Hepatocyte (in vitro differentiated cells): ENCODE data around the gene MGMT. TPM values are rescaled to one million over a fixed set of nuclear protein-coding genes. Genes with fewer than 3 reads are reported as not detected.

ENCODE experiments used
- DNase-seq: peaks from one replicate; pipeline ENCODE4 v3.0.0-alpha.2; 2016; ENCODE audit warnings: low spot score
- H2AFZ ChIP-seq: fragments of 200-600 bp; sonication (generic); 2 replicates; pipeline ENCODE4 v1.6.0; 2016; ENCODE audit warnings: antibody characterized with exemption, mild to moderate bottlenecking
- H3K27ac ChIP-seq: fragments of 200-600 bp; sonication (generic); 2 replicates; pipeline ENCODE4 v1.5.1; 2016; ENCODE audit warnings: mild to moderate bottlenecking
- H3K27me3 ChIP-seq: fragments of 200-600 bp; sonication (generic); 2 replicates; pipeline ENCODE4 v1.6.1; 2016
- H3K36me3 ChIP-seq: fragments of 200-600 bp; sonication (generic); replicated peaks from 2 replicates; pipeline ENCODE4 v1.5.1; 2016; ENCODE audit warnings: low read depth; ENCODE audit not compliant: insufficient read depth
- H3K4me1 ChIP-seq: fragments of 200-600 bp; sonication (generic); 2 replicates; pipeline ENCODE4 v1.5.1; 2016; ENCODE audit warnings: mild to moderate bottlenecking, moderate library complexity; ENCODE audit not compliant: insufficient read depth
- H3K4me2 ChIP-seq: fragments of 200-600 bp; sonication (generic); 2 replicates; pipeline ENCODE4 v1.6.0; 2016
- H3K4me3 ChIP-seq: fragments of 200-600 bp; sonication (generic); 2 replicates; pipeline ENCODE4 v1.5.1; 2016; ENCODE audit warnings: mild to moderate bottlenecking
- H3K79me2 ChIP-seq: fragments of 200-600 bp; sonication (generic); 2 replicates; pipeline ENCODE4 v1.6.0; 2017; ENCODE audit warnings: mild to moderate bottlenecking
- H3K9me2 ChIP-seq: fragments of 200-600 bp; sonication (generic); replicated peaks from 2 replicates; pipeline ENCODE4 v1.6.0; 2017; ENCODE audit warnings: mild to moderate bottlenecking; ENCODE audit not compliant: insufficient read depth
- H3K9me3 ChIP-seq: fragments of 200-600 bp; sonication (generic); 2 replicates; pipeline ENCODE4 v1.5.1; 2016; ENCODE audit warnings: low read depth, mild to moderate bottlenecking
- H4K20me1 ChIP-seq: fragments of 200-600 bp; sonication (generic); 2 replicates; pipeline ENCODE4 v1.6.0; 2016; ENCODE audit warnings: mild to moderate bottlenecking; ENCODE audit not compliant: insufficient read depth, poor library complexity, severe bottlenecking
- EZH2 ChIP-seq: fragments of 200-600 bp; sonication (generic); IDR thresholded peaks from 2 replicates; pipeline ENCODE4 v1.6.1; 2016; ENCODE audit warnings: antibody characterized with exemption, mild to moderate bottlenecking, borderline replicate concordance
- EZH2phosphoT487 ChIP-seq: fragments of 200-600 bp; sonication (generic); IDR thresholded peaks from one replicate; pipeline ENCODE4 v1.6.1; 2018; ENCODE audit warnings: antibody characterized with exemption, mild to moderate bottlenecking, low read depth, moderate library complexity; ENCODE audit not compliant: unreplicated experiment, severe bottlenecking
- WGBS: methylation state at CpG from one replicate; pipeline ENCODE4 v1.1.6; 2016; ENCODE audit warnings: low lambda C conversion rate; ENCODE audit errors: missing lambda C conversion rate; 5-methylcytosine and 5-hydroxymethylcytosine counted together
- polyA plus RNA-seq: library from polyadenylated mRNA; unstranded; fragments of >200 nt; fragmentation: Nextera tagmentation; extraction: Ambion mirVana; gene quantifications from 2 replicates; pipeline ENCODE4 v1.2.1, GENCODE V29; 2016
- total RNA-seq: library from RNA; depleted of rRNA; stranded (reverse); fragments of >200 nt; gene quantifications from 2 replicates; pipeline ENCODE4 v1.2.3, GENCODE V29; 2014
- TF ChIP-seq, protein P1 (sequence below): fragments of 200-600 bp; sonication (generic); IDR thresholded peaks from 2 replicates; pipeline ENCODE4 v1.5.1; 2016; ENCODE audit warnings: antibody characterized with exemption, mild to moderate bottlenecking; ENCODE audit not compliant: poor library complexity

The MGMT gene
- total and polyA plus RNA-seq, 2 experiments from 2014 or later = 41.5 to 41.9 TPM

DNA sequence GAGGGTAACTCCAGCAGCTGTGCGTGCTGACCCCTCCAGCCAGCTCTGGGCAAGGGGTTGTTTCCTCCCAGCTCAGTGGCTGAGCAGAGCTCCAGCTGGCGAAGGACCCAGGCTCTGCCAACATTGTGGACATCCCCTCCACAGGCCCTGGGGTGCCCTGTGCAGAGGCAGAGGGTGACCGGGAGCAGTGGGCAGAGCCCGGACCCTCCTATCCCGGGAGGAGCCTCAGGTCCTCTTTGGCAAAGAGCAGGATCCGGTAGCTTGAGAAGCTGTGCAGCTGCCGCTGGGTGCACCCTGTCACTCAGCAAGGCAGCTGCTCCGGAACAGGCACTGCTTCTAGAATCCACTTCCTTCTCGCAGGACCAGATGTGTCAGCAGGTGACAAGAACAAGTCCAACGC, 321.2 kb downstream of the MGMT start:
- no peak overlapping the region for H3K4me3 ChIP-seq
- WGBS = 94% methylated on average over 10 of the region's 10 CpGs
- DNase-seq = no peak
- H2AFZ ChIP-seq = no peak overlapping the region
- H3K79me2 ChIP-seq = no peaks in the 10 kb centered on the region
- no peak overlapping the region for H3K27ac ChIP-seq
- TF ChIP-seq, protein P1, sequence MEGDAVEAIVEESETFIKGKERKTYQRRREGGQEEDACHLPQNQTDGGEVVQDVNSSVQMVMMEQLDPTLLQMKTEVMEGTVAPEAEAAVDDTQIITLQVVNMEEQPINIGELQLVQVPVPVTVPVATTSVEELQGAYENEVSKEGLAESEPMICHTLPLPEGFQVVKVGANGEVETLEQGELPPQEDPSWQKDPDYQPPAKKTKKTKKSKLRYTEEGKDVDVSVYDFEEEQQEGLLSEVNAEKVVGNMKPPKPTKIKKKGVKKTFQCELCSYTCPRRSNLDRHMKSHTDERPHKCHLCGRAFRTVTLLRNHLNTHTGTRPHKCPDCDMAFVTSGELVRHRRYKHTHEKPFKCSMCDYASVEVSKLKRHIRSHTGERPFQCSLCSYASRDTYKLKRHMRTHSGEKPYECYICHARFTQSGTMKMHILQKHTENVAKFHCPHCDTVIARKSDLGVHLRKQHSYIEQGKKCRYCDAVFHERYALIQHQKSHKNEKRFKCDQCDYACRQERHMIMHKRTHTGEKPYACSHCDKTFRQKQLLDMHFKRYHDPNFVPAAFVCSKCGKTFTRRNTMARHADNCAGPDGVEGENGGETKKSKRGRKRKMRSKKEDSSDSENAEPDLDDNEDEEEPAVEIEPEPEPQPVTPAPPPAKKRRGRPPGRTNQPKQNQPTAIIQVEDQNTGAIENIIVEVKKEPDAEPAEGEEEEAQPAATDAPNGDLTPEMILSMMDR = no peak
- TF ChIP-seq EZH2phosphoT487 = no peak
- TF ChIP-seq EZH2 = no peak
- H3K9me3 ChIP-seq = no peaks in the 10 kb centered on the region
- H3K9me2 ChIP-seq = no peaks in the 10 kb centered on the region
- no peaks in the 10 kb centered on the region for H3K4me1 ChIP-seq
- H3K36me3 ChIP-seq = no peaks in the 10 kb centered on the region
- no peak overlapping the region for H3K4me2 ChIP-seq
- H3K27me3 ChIP-seq = no peaks in the 10 kb centered on the region
- no peaks in the 10 kb centered on the region for H4K20me1 ChIP-seq

DNA sequence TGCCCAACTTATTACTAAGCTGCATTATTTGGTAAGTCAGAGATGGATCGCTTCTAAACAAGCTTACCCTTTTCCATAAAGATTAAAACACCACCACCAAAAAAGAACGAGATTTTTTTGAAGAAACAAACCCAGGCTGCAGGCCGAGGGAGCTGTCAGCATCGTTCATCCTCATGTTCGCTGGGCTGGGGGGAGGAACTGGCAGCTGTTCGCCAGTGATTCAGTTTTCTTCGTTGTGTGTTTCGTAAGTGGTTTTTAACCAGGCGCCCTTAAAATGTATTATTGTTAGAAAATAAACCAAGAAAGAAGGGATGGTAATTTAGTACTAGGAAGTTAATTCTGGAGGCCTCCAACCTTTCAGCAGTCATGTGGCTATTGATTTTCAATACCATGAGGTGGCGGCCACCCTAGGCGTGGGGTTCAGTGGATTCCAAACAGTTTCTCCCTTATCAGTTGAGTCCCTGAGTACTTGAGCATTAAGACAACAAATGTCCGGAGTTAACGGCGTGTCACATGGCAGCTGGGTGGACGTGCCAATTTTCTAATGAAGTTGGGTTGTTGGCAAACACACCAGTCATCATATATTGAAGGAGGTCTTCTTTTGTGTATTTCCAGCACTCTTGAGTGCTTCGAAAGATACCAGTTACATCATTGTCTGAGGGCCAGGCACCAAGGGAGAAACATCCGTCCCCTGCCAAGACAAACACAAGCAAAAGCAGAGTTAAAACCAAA, 323.8 kb downstream of the MGMT start:
- no peaks in the 10 kb centered on the region for H3K9me2 ChIP-seq
- WGBS = 91% methylated on average over 17 of the region's 17 CpGs

DNA sequence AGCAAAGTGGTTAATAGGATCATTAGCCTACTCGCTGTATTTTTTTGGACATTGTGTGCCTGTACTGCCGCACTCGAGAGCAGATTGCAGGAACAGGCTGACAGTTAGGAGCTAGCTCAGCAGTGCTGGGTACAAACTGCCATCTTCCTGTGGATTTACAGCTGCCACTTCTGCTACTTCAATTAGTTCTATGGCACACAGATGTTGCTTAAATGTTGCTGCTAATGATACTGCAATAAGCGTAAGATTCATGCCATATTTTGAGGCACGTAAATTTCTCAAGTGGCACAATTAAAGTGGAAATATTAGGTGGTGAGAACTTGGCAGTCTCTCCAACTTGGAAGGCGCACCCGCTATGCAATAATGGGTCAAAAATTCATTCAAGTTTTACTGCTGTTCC, 325.1 kb downstream of the MGMT start:
- TF ChIP-seq EZH2 (no peak), EZH2phosphoT487 (no peak)
- no peak overlapping the region for H2AFZ ChIP-seq
- no peaks in the 10 kb centered on the region for H3K36me3 ChIP-seq
- H3K4me1 ChIP-seq = no peaks in the 10 kb centered on the region
- WGBS = 93% methylated on average over 7 of the region's 7 CpGs
- DNase-seq = no peak
- H3K9me3 ChIP-seq = no peaks in the 10 kb centered on the region
- H3K27me3 ChIP-seq = no peaks in the 10 kb centered on the region
- H3K4me3 ChIP-seq = no peak overlapping the region
- no peaks in the 10 kb centered on the region for H3K79me2 ChIP-seq
- no peak overlapping the region for H3K4me2 ChIP-seq
- H4K20me1 ChIP-seq = no peaks in the 10 kb centered on the region
- no peaks in the 10 kb centered on the region for H3K9me2 ChIP-seq
- no peak overlapping the region for H3K27ac ChIP-seq

More for the DNA sequence above, 323.8 kb downstream of the MGMT start:
- Histone ChIP-seq H2AFZ (no peak overlapping the region), H3K27ac (no peak overlapping the region), H3K4me3 (no peak overlapping the region), H3K79me2 (no peaks in the 10 kb centered on the region), H4K20me1 (no peaks in the 10 kb centered on the region), H3K4me1 (no peaks in the 10 kb centered on the region), H3K36me3 (no peaks in the 10 kb centered on the region), H3K4me2 (no peak overlapping the region), H3K9me3 (no peaks in the 10 kb centered on the region), H3K27me3 (no peaks in the 10 kb centered on the region)
- DNase-seq = no peak
- TF ChIP-seq EZH2 (no peak), EZH2phosphoT487 (no peak)
- TF ChIP-seq, protein P1 = no peak

DNA sequence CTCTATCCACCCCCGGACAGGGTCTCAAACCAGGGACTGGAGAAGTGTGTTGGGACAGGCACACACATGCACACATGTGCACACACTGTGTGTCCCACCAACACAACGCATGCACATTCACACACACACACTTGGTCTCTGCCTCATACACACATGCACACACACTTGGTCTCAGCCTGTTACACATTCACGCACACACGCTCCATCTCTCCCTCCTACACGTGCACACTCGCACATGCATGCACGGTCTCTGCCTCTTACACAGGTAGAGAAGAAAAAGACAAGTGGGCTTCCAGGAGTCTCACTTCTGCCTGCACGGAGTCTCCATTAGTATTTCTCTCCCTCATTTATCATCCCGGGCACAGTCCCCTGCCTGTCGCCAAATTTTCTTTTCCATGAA, 325.8 kb downstream of the MGMT start:
- H3K4me2 ChIP-seq = no peak overlapping the region
- 95% methylated on average over 10 of the region's 10 CpGs for WGBS
- TF ChIP-seq, protein P1 = no peak
- TF ChIP-seq EZH2 (no peak), EZH2phosphoT487 (no peak)

More for the DNA sequence above, 325.8 kb downstream of the MGMT start:
- Histone ChIP-seq H3K4me3 (no peak overlapping the region), H3K4me1 (no peaks in the 10 kb centered on the region), H3K27ac (no peak overlapping the region), H3K9me2 (no peaks in the 10 kb centered on the region), H3K9me3 (no peaks in the 10 kb centered on the region), H3K79me2 (no peaks in the 10 kb centered on the region), H2AFZ (no peak overlapping the region), H3K27me3 (no peaks in the 10 kb centered on the region), H3K36me3 (no peaks in the 10 kb centered on the region), H4K20me1 (no peaks in the 10 kb centered on the region)
- DNase-seq = no peak
